HG03280 (cell line): ENCODE measurements around the gene HNRNPUL1.
A peak's percentile ranks its signal among the peaks of the same experiment; 100 is the strongest.

Source experiments
- ATAC-seq: cut with Tn5 transposase; IDR thresholded peaks from one replicate; pipeline ENCODE4 v1.9.1; 2021; ENCODE audit warnings: mild to moderate bottlenecking, moderate library complexity; ENCODE audit not compliant: unreplicated experiment

Gene HNRNPUL1

GRCh38 chr19:41307090-41307875, 43.1 kb downstream of the HNRNPUL1 start:
- ATAC-seq, result no peak

- no peak for ATAC-seq
Measured at GRCh38 chr19:41307954-41308449, 43.8 kb downstream of the HNRNPUL1 start.

- ATAC-seq, result no peak
Measured at GRCh38 chr19:41308450-41309179, 44.4 kb downstream of the HNRNPUL1 start.

GRCh38 chr19:41309180-41310032, 45.2 kb downstream of the HNRNPUL1 start:
- no peak for ATAC-seq

- peak; percentile 77 for ATAC-seq
Measured at GRCh38 chr19:41310033-41310831, 46.1 kb downstream of the HNRNPUL1 start, which contains the start of gene CCDC97. TSS of gene CCDC97 (plus strand) at chr19:41310172. CDS start at chr19:41310311, 139 bp downstream.

- no peak for ATAC-seq
Measured at GRCh38 chr19:41311072-41311471, 46.9 kb downstream of the HNRNPUL1 start.

- no peak for ATAC-seq
Measured at GRCh38 chr19:41311613-41312012, 47.4 kb downstream of the HNRNPUL1 start.

GRCh38 chr19:41316306-41316920, 52.2 kb downstream of the HNRNPUL1 start:
- ATAC-seq, result no peak

GRCh38 chr19:41318696-41319499, 54.7 kb downstream of the HNRNPUL1 start:
- no peak for ATAC-seq

- ATAC-seq, result no peak
Measured at GRCh38 chr19:41319500-41320184, 55.5 kb downstream of the HNRNPUL1 start.

- no peak for ATAC-seq
Measured at GRCh38 chr19:41320185-41320518, 56.0 kb downstream of the HNRNPUL1 start.

GRCh38 chr19:41320568-41320967, 56.4 kb downstream of the HNRNPUL1 start:
- ATAC-seq, result no peak

GRCh38 chr19:41321204-41321599, 57.0 kb downstream of the HNRNPUL1 start:
- no peak for ATAC-seq

GRCh38 chr19:41321600-41322270, 57.6 kb downstream of the HNRNPUL1 start:
- ATAC-seq, result no peak

GRCh38 chr19:41322451-41322850, 58.3 kb downstream of the HNRNPUL1 start:
- ATAC-seq, result no peak

GRCh38 chr19:41323023-41323422, 58.9 kb downstream of the HNRNPUL1 start:
- ATAC-seq, result no peak

GRCh38 chr19:41323430-41324125, 59.4 kb downstream of the HNRNPUL1 start:
- ATAC-seq, result no peak
